ENCODE data around the gene SNAP47.

DNA sequence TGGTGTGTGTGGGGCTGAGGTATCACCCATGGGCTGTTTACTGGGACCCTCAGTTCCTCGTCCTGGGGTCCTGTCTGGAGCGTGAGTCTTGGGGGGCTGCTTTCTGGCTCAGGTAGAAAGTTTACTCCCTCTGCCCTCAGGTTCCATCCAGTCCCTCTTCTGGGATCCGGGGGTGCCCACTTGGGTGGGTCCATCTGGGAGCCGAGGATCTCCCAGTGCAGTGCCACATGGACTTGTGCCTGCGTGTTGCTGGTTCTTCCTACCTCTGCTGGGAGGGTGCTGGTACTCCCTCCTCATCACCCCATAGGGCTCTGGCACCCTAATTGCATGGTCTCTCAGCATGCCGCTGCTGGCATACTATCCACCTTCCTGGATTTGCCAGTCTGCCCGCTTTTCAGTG lies 14.0 kb downstream of the SNAP47 start:
- TF ChIP-seq EZH2 (IDR thresholded peaks at IDR 0.05; ENCODE audit: low read length), result no peak
- TF ChIP-seq, protein P1, sequence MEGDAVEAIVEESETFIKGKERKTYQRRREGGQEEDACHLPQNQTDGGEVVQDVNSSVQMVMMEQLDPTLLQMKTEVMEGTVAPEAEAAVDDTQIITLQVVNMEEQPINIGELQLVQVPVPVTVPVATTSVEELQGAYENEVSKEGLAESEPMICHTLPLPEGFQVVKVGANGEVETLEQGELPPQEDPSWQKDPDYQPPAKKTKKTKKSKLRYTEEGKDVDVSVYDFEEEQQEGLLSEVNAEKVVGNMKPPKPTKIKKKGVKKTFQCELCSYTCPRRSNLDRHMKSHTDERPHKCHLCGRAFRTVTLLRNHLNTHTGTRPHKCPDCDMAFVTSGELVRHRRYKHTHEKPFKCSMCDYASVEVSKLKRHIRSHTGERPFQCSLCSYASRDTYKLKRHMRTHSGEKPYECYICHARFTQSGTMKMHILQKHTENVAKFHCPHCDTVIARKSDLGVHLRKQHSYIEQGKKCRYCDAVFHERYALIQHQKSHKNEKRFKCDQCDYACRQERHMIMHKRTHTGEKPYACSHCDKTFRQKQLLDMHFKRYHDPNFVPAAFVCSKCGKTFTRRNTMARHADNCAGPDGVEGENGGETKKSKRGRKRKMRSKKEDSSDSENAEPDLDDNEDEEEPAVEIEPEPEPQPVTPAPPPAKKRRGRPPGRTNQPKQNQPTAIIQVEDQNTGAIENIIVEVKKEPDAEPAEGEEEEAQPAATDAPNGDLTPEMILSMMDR (optimal IDR thresholded peaks at IDR 0.05 in 1 of 3, IDR thresholded peaks at IDR 0.05 in 1 of 3, conservative IDR thresholded peaks at IDR 0.05 in 1 of 3; ENCODE audit: extremely low read depth in 1 of 3, insufficient read depth in 2 of 3, low read length in 3 of 3), result no peak
